Measurements from ENCODE around the gene SHLD2.
"Not testable (repeated sequence)": the region's sequence is repeated elsewhere in the genome, so short reads cannot be mapped to it uniquely, and the experiment has no call there.

Gene SHLD2

GRCh38 chr10:87094373-87095235, at the start of gene SHLD2, which contains the start of gene GLUD1:
Gene SHLD2 (plus strand): TSS chr10:87095206. CDS start chr10:87151355, 56,149 bp downstream.
Gene GLUD1 (minus strand): TSS chr10:87094843. CDS start chr10:87094769, 74 bp downstream.
- DNase-seq (ENCODE audit: low spot score), result peak; percentile 92

GRCh38 chr10:87045434-87045938, 49.5 kb upstream of the SHLD2 start:
- DNase-seq (ENCODE audit: low spot score), result no peak

- no peak for DNase-seq (ENCODE audit: low spot score)
These were observed 41.9 kb upstream of the SHLD2 start for GRCh38 chr10:87053111-87053510.

- DNase-seq (ENCODE audit: low spot score), result no peak
These were observed 41.3 kb upstream of the SHLD2 start for GRCh38 chr10:87053577-87054181.

- DNase-seq (ENCODE audit: low spot score), result no peak
These were observed 40.4 kb upstream of the SHLD2 start for GRCh38 chr10:87054373-87055295.

GRCh38 chr10:87058171-87058570, 36.8 kb upstream of the SHLD2 start:
- DNase-seq (ENCODE audit: low spot score), result no peak

- no peak for DNase-seq (ENCODE audit: low spot score)
These were observed 35.6 kb upstream of the SHLD2 start for GRCh38 chr10:87059401-87059800.

- no peak for DNase-seq (ENCODE audit: low spot score)
These were observed 34.6 kb upstream of the SHLD2 start for GRCh38 chr10:87060280-87060928.

- no peak for DNase-seq (ENCODE audit: low spot score)
These were observed 30.4 kb upstream of the SHLD2 start for GRCh38 chr10:87064651-87065050.

- no peak for DNase-seq (ENCODE audit: low spot score)
These were observed 28.8 kb upstream of the SHLD2 start for GRCh38 chr10:87066178-87066577.

- no peak for DNase-seq (ENCODE audit: low spot score)
These were observed 28.1 kb upstream of the SHLD2 start for GRCh38 chr10:87066865-87067264.

GRCh38 chr10:87068281-87068680, 26.7 kb upstream of the SHLD2 start:
- no peak for DNase-seq (ENCODE audit: low spot score)

- DNase-seq (ENCODE audit: low spot score), result no peak
These were observed 22.6 kb upstream of the SHLD2 start for GRCh38 chr10:87072449-87072848.

- not testable (repeated sequence) for DNase-seq (ENCODE audit: low spot score)
These were observed 18.6 kb upstream of the SHLD2 start for GRCh38 chr10:87076421-87076820.

GRCh38 chr10:87079106-87079836, 15.7 kb upstream of the SHLD2 start:
- DNase-seq (ENCODE audit: low spot score), result no peak

- not testable (repeated sequence) for DNase-seq (ENCODE audit: low spot score)
These were observed 14.4 kb upstream of the SHLD2 start for GRCh38 chr10:87080621-87081020.

GRCh38 chr10:87081574-87081973, 13.4 kb upstream of the SHLD2 start:
- not testable (repeated sequence) for DNase-seq (ENCODE audit: low spot score)

GRCh38 chr10:87082219-87082618, 12.8 kb upstream of the SHLD2 start:
- DNase-seq (ENCODE audit: low spot score), result not testable (repeated sequence)

- not testable (repeated sequence) for DNase-seq (ENCODE audit: low spot score)
These were observed 11.3 kb upstream of the SHLD2 start for GRCh38 chr10:87083576-87084290.

GRCh38 chr10:87084291-87084782, 10.7 kb upstream of the SHLD2 start:
- DNase-seq (ENCODE audit: low spot score), result not testable (repeated sequence)
